H9 (cell line): ENCODE measurements around the gene CDH23. TPM values are rescaled to one million over a fixed set of nuclear protein-coding genes. Genes with fewer than 3 reads are reported as not detected.

Experiments
- DNase-seq: peaks from one replicate; pipeline ENCODE4 v3.0.0-alpha.2; 2017
- H2AFZ ChIP-seq: one replicate; pipeline ENCODE4 v1.6.1; 2013; ENCODE audit warnings: mild to moderate bottlenecking, low read length, control low read depth, moderate library complexity
- H2AK5ac ChIP-seq: 2 replicates; pipeline ENCODE4 v1.6.1; 2013; ENCODE audit warnings: low read length, control low read depth, mixed read lengths; ENCODE audit not compliant: insufficient read length
- H2BK120ac ChIP-seq: one replicate; pipeline ENCODE4 v1.6.1; 2013; ENCODE audit warnings: low read depth, mild to moderate bottlenecking, low read length, control low read depth, inconsistent platforms; ENCODE audit not compliant: poor library complexity, severe bottlenecking
- H2BK12ac ChIP-seq: 2 replicates; pipeline ENCODE4 v1.6.1; 2013; ENCODE audit warnings: low read length, control low read depth, mixed read lengths, low read depth; ENCODE audit not compliant: insufficient read length
- H2BK15ac ChIP-seq: 2 replicates; pipeline ENCODE4 v1.6.1; 2013; ENCODE audit warnings: low read depth, low read length, control low read depth
- H2BK20ac ChIP-seq: one replicate; pipeline ENCODE4 v1.6.1; 2013; ENCODE audit warnings: low read depth, mild to moderate bottlenecking, low read length, control low read depth, inconsistent platforms; ENCODE audit not compliant: poor library complexity, severe bottlenecking
- H2BK5ac ChIP-seq: 2 replicates; pipeline ENCODE4 v1.6.1; 2013; ENCODE audit warnings: low read length, control low read depth, mixed read lengths; ENCODE audit not compliant: insufficient read length
- H3K14ac ChIP-seq: 2 replicates; pipeline ENCODE4 v1.6.1; 2013; ENCODE audit warnings: low read length, control low read depth; ENCODE audit not compliant: insufficient read depth
- H3K18ac ChIP-seq: 2 replicates; pipeline ENCODE4 v1.6.1; 2013; ENCODE audit warnings: low read depth, mild to moderate bottlenecking, mixed read lengths, low read length, control low read depth; ENCODE audit not compliant: insufficient read length
- H3K23ac ChIP-seq: 2 replicates; pipeline ENCODE4 v1.6.1; 2013; ENCODE audit warnings: low read length, control low read depth, mixed read lengths, low read depth; ENCODE audit not compliant: insufficient read length
- H3K23me2 ChIP-seq: 2 replicates; pipeline ENCODE4 v1.6.1; 2013; ENCODE audit warnings: low read depth, mild to moderate bottlenecking, mixed read lengths, low read length, control low read depth; ENCODE audit not compliant: insufficient read length, poor library complexity, severe bottlenecking
- H3K27ac ChIP-seq: 2 replicates; pipeline ENCODE4 v1.5.1; 2013; ENCODE audit warnings: low read length, control low read depth, mixed read lengths, low read depth; ENCODE audit not compliant: insufficient read length
- H3K27me3 ChIP-seq: 2 replicates; pipeline ENCODE4 v1.6.1; 2013; ENCODE audit warnings: low read length, control low read depth, inconsistent platforms; ENCODE audit not compliant: insufficient read depth
- H3K4ac ChIP-seq: 2 replicates; pipeline ENCODE4 v1.6.1; 2013; ENCODE audit warnings: low read depth, mild to moderate bottlenecking, control low read depth, inconsistent platforms, low read length, moderate library complexity
- H3K4me1 ChIP-seq: 2 replicates; pipeline ENCODE4 v1.6.1; 2013; ENCODE audit warnings: low read length, control low read depth, inconsistent platforms; ENCODE audit not compliant: insufficient read depth
- H3K4me2 ChIP-seq: 2 replicates; pipeline ENCODE4 v1.6.1; 2013; ENCODE audit warnings: low read length, control low read depth, mixed read lengths; ENCODE audit not compliant: insufficient read length, insufficient read depth
- H3K56ac ChIP-seq: 2 replicates; pipeline ENCODE4 v1.6.1; 2013; ENCODE audit warnings: low read depth, mild to moderate bottlenecking, mixed read lengths, low read length, control low read depth; ENCODE audit not compliant: insufficient read length
- H3K79me1 ChIP-seq: 2 replicates; pipeline ENCODE4 v1.6.1; 2013; ENCODE audit warnings: low read depth, mild to moderate bottlenecking, moderate library complexity, low read length, control low read depth, inconsistent platforms; ENCODE audit not compliant: insufficient read depth, poor library complexity, severe bottlenecking
- H3K79me2 ChIP-seq: 2 replicates; pipeline ENCODE4 v1.6.1; 2013; ENCODE audit warnings: low read length, control low read depth, inconsistent platforms; ENCODE audit not compliant: insufficient read depth
- H3K9ac ChIP-seq: 2 replicates; pipeline ENCODE4 v1.6.1; 2013; ENCODE audit warnings: low read length, control low read depth, mixed read lengths; ENCODE audit not compliant: insufficient read length; ENCODE audit errors: extremely low read depth
- H3K9me3 ChIP-seq: one replicate; pipeline ENCODE4 v1.6.1; 2013; ENCODE audit warnings: low read depth, low read length, inconsistent platforms; ENCODE audit not compliant: control insufficient read depth
- H3T11ph ChIP-seq: one replicate; pipeline ENCODE4 v1.6.1; 2013; ENCODE audit warnings: mild to moderate bottlenecking, low read length, control low read depth, inconsistent platforms
- H4K20me1 ChIP-seq: one replicate; pipeline ENCODE4 v1.6.1; 2013; ENCODE audit not compliant: control insufficient read depth, insufficient read length, insufficient read depth
- H4K5ac ChIP-seq: 2 replicates; pipeline ENCODE4 v1.6.1; 2013; ENCODE audit warnings: low read depth, mild to moderate bottlenecking, mixed read lengths, low read length, control low read depth; ENCODE audit not compliant: insufficient read length
- H4K8ac ChIP-seq: replicated peaks from 2 replicates; pipeline ENCODE4 v1.6.1; 2013; ENCODE audit warnings: low read length, control low read depth, mixed read lengths, low read depth; ENCODE audit not compliant: insufficient read length
- H4K91ac ChIP-seq: 2 replicates; pipeline ENCODE4 v1.6.1; 2013; ENCODE audit warnings: low read depth, mild to moderate bottlenecking, moderate library complexity, mixed read lengths, low read length, control low read depth; ENCODE audit not compliant: insufficient read length
- H3K27ac Mint-ChIP-seq, 3 experiments: 2 replicates in 2 of 3; 3 replicates in 1 of 3; pipeline ENCODE4 v1.8.0; 2020 to 2021; ENCODE audit warnings: mixed read lengths in 3 of 3, mild to moderate bottlenecking in 1 of 3, moderate library complexity in 1 of 3
- H3K27me3 Mint-ChIP-seq: 2 replicates; pipeline ENCODE4 v1.8.0; 2021; ENCODE audit warnings: low read depth, mild to moderate bottlenecking, moderate library complexity, mixed read lengths
- H3K36me3 Mint-ChIP-seq, 3 experiments: 2 replicates in 2 of 3; 3 replicates in 1 of 3; pipeline ENCODE4 v1.8.0; 2020 to 2021; ENCODE audit warnings: low read depth in 3 of 3, mixed read lengths in 3 of 3; ENCODE audit not compliant: insufficient read depth in 1 of 3
- H3K4me1 Mint-ChIP-seq, 2 experiments: 2 replicates each; pipeline ENCODE4 v1.8.0; 2020; ENCODE audit warnings: mixed read lengths in 2 of 2
- H3K4me3 Mint-ChIP-seq, 2 experiments: 2 replicates in 1 of 2; 3 replicates in 1 of 2; pipeline ENCODE4 v1.8.0; 2020 to 2021; ENCODE audit warnings: mild to moderate bottlenecking in 2 of 2, mixed read lengths in 2 of 2, moderate library complexity in 1 of 2
- H3K9me3 Mint-ChIP-seq, 2 experiments: 2 replicates in 1 of 2; 3 replicates in 1 of 2; pipeline ENCODE4 v1.8.0; 2020; ENCODE audit warnings: mild to moderate bottlenecking in 2 of 2, mixed read lengths in 2 of 2, moderate library complexity in 1 of 2
- CTCF ChIP-seq: fragments of 200-600 bp; sonication (generic); conservative IDR thresholded peaks from 3 replicates; pipeline ENCODE4 v1.8.0; 2021; ENCODE audit warnings: antibody characterized with exemption, mild to moderate bottlenecking
- WGBS: extraction: QIAGEN DNeasy Blood & Tissue Kit; methylation state at CpG from one replicate; pipeline ENCODE4 v1.1.7; 2013; ENCODE audit warnings: missing lambda C conversion rate, low lambda C conversion rate, mixed read lengths; ENCODE audit not compliant: insufficient read length; ENCODE audit errors: extremely low coverage; 5-methylcytosine and 5-hydroxymethylcytosine counted together
- total RNA-seq: library from RNA; stranded (reverse); gene quantifications from 2 replicates; pipeline ENCODE4 v1.2.1, GENCODE V29; 2021

The CDH23 gene
- total RNA-seq, 1 experiment from 2014 or later = 2.1 TPM

DNA sequence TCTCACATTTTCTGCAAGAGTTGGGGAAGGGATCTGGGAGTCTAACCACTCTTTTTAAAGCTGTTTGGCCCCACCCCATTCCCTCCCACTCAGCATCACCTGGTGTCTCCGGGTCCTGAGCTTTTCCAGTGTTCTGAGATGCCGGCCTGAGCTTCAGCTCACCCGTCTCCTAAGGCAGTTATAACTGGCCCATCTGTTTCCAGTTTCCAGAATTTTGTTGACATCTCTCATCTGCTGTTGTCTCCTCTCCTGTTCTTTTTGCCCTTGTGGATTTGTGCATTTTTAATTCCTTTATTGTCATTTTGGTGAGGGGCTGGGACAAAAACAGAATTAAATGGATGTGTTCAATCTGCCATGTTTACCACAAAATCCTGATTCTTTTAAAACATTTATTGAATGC is 162.3 kb downstream of the CDH23 start:
- no peak overlapping the region for H3K4me3 Mint-ChIP-seq
- Histone ChIP-seq H2AK5ac (no peak overlapping the region), H4K20me1 (no peaks in the 10 kb centered on the region), H3T11ph (no peak overlapping the region), H3K23me2 (no peaks in the 10 kb centered on the region), H3K79me1 (no peaks in the 10 kb centered on the region), H2BK15ac (no peak overlapping the region), H3K56ac (no peak overlapping the region), H3K79me2 (no peaks in the 10 kb centered on the region), H2BK20ac (no peak overlapping the region), H3K18ac (no peak overlapping the region), H2BK120ac (no peak overlapping the region), H2BK12ac (no peak overlapping the region), H3K9me3 (no peaks in the 10 kb centered on the region), H2AFZ (no peak overlapping the region), H3K27ac (no peak overlapping the region), H4K91ac (no peak overlapping the region), H3K4me2 (no peak overlapping the region), H3K9ac (no peak overlapping the region), H4K8ac (no peak overlapping the region), H3K4ac (no peak overlapping the region), H2BK5ac (no peak overlapping the region), H3K23ac (no peak overlapping the region), H3K14ac (no peak overlapping the region), H3K27me3 (no peaks in the 10 kb centered on the region), H4K5ac (no peak overlapping the region), H3K4me1 (peaks cover 9% of the 10 kb centered on the region; the same call in 1 of the 2 replicates)
- DNase-seq = no peak
- no peak for TF ChIP-seq CTCF
- H3K9me3 Mint-ChIP-seq = no peaks in the 10 kb centered on the region
- WGBS = no CpG with 5 or more reads among the region's 3 CpGs
- no peak overlapping the region for H3K27ac Mint-ChIP-seq
- no peaks in the 10 kb centered on the region for H3K36me3 Mint-ChIP-seq
- peaks cover 12% of the 10 kb centered on the region for H3K27me3 Mint-ChIP-seq
- peaks cover 22 to 29% of the 10 kb centered on the region in 2 experiments for H3K4me1 Mint-ChIP-seq
